NT2/D1 (cell line): Measurements from ENCODE around the gene CIITA.

Experiments
- DNase-seq: peaks from one replicate; pipeline ENCODE4 v3.0.0-alpha.2; 2011; ENCODE audit warnings: low read depth, low spot score
- H3K27me3 ChIP-seq: 2 replicates; pipeline ENCODE4 v1.6.0; 2011; ENCODE audit warnings: mild to moderate bottlenecking; ENCODE audit not compliant: insufficient read length, insufficient read depth
- H3K36me3 ChIP-seq: 2 replicates; pipeline ENCODE4 v1.6.1; 2011; ENCODE audit warnings: mild to moderate bottlenecking, low read length, mixed read lengths; ENCODE audit not compliant: insufficient read depth, insufficient read length
- H3K4me1 ChIP-seq: 2 replicates; pipeline ENCODE4 v1.5.1; 2011; ENCODE audit not compliant: insufficient read depth, insufficient read length
- H3K4me3 ChIP-seq: 2 replicates; pipeline ENCODE4 v1.5.1; 2011; ENCODE audit warnings: low read depth; ENCODE audit not compliant: insufficient read length
- H3K9ac ChIP-seq: 2 replicates; pipeline ENCODE4 v1.6.0; 2011; ENCODE audit warnings: low read depth; ENCODE audit not compliant: insufficient read length
- H3K9me3 ChIP-seq: 2 replicates; pipeline ENCODE4 v1.5.1; 2011; ENCODE audit warnings: mild to moderate bottlenecking, low read length; ENCODE audit not compliant: insufficient read depth
- SUZ12 ChIP-seq: IDR thresholded peaks from 2 replicates; pipeline ENCODE4 v1.6.1; 2011; ENCODE audit not compliant: insufficient read length, insufficient read depth; ENCODE audit errors: extremely low read depth
- YY1 ChIP-seq: IDR thresholded peaks from 2 replicates; pipeline ENCODE4 v1.6.1; 2011; ENCODE audit not compliant: insufficient read length, insufficient read depth
- ZNF274 ChIP-seq: IDR thresholded peaks from 2 replicates; pipeline ENCODE4 v1.6.1; 2011; ENCODE audit warnings: mild to moderate bottlenecking, low read depth, low read length

The CIITA gene

GRCh38 chr16:10846213-10846998 is 30.6 kb upstream of the CIITA start:
- Histone ChIP-seq H3K4me3 (no peak overlapping the region), H3K9ac (no peak overlapping the region), H3K27me3 (no peaks in the 10 kb centered on the region), H3K36me3 (no peaks in the 10 kb centered on the region), H3K4me1 (no peaks in the 10 kb centered on the region), H3K9me3 (no peaks in the 10 kb centered on the region)
- DNase-seq = no peak
- TF ChIP-seq YY1 = no peak
- no peak for TF ChIP-seq ZNF274
- no peak for TF ChIP-seq SUZ12

- no peaks in the 10 kb centered on the region for H3K9me3 ChIP-seq
- H3K27me3 ChIP-seq = no peaks in the 10 kb centered on the region
- no peak for DNase-seq
- no peak overlapping the region for H3K9ac ChIP-seq
- no peak for TF ChIP-seq SUZ12
- TF ChIP-seq ZNF274 = no peak
- TF ChIP-seq YY1 = no peak
- no peaks in the 10 kb centered on the region for H3K36me3 ChIP-seq
- no peak overlapping the region for H3K4me3 ChIP-seq
- no peaks in the 10 kb centered on the region for H3K4me1 ChIP-seq
Observed at GRCh38 chr16:10847176-10847575, 29.8 kb upstream of the CIITA start.

GRCh38 chr16:10849736-10850477 is 27.1 kb upstream of the CIITA start:
- Histone ChIP-seq H3K9me3 (no peaks in the 10 kb centered on the region), H3K36me3 (no peaks in the 10 kb centered on the region), H3K9ac (no peak overlapping the region), H3K27me3 (no peaks in the 10 kb centered on the region), H3K4me1 (no peaks in the 10 kb centered on the region), H3K4me3 (no peak overlapping the region)
- DNase-seq = no peak
- TF ChIP-seq SUZ12 (no peak), YY1 (no peak), ZNF274 (no peak)

- TF ChIP-seq YY1 (no peak), ZNF274 (no peak), SUZ12 (no peak)
- H3K27me3 ChIP-seq = no peaks in the 10 kb centered on the region
- H3K36me3 ChIP-seq = no peaks in the 10 kb centered on the region
- H3K9ac ChIP-seq = no peak overlapping the region
- H3K9me3 ChIP-seq = no peaks in the 10 kb centered on the region
- DNase-seq = no peak
- H3K4me3 ChIP-seq = no peak overlapping the region
- no peaks in the 10 kb centered on the region for H3K4me1 ChIP-seq
Observed at GRCh38 chr16:10850478-10850850, 26.5 kb upstream of the CIITA start.

GRCh38 chr16:10851512-10851911 is 25.5 kb upstream of the CIITA start:
- H3K27me3 ChIP-seq = no peaks in the 10 kb centered on the region
- H3K4me1 ChIP-seq = no peaks in the 10 kb centered on the region
- DNase-seq = no peak
- no peak overlapping the region for H3K9ac ChIP-seq
- TF ChIP-seq ZNF274 (no peak), SUZ12 (no peak), YY1 (no peak)
- no peaks in the 10 kb centered on the region for H3K9me3 ChIP-seq
- no peak overlapping the region for H3K4me3 ChIP-seq
- no peaks in the 10 kb centered on the region for H3K36me3 ChIP-seq

- Histone ChIP-seq H3K27me3 (no peaks in the 10 kb centered on the region), H3K9ac (no peak overlapping the region), H3K36me3 (no peaks in the 10 kb centered on the region), H3K4me1 (no peaks in the 10 kb centered on the region), H3K4me3 (no peak overlapping the region), H3K9me3 (no peaks in the 10 kb centered on the region)
- TF ChIP-seq YY1 (no peak), ZNF274 (no peak), SUZ12 (no peak)
- DNase-seq = no peak
Observed at GRCh38 chr16:10852286-10852685, 24.7 kb upstream of the CIITA start.

- H3K9ac ChIP-seq = no peak overlapping the region
- no peaks in the 10 kb centered on the region for H3K36me3 ChIP-seq
- no peaks in the 10 kb centered on the region for H3K9me3 ChIP-seq
- no peak for TF ChIP-seq SUZ12
- TF ChIP-seq YY1 = no peak
- no peak for TF ChIP-seq ZNF274
- no peaks in the 10 kb centered on the region for H3K4me1 ChIP-seq
- H3K27me3 ChIP-seq = no peaks in the 10 kb centered on the region
- DNase-seq = no peak
- H3K4me3 ChIP-seq = no peak overlapping the region
Observed at GRCh38 chr16:10852948-10853347, 24.1 kb upstream of the CIITA start.

GRCh38 chr16:10856042-10856441 is 21.0 kb upstream of the CIITA start:
- H3K27me3 ChIP-seq = no peaks in the 10 kb centered on the region
- H3K4me3 ChIP-seq = no peak overlapping the region
- no peak overlapping the region for H3K9ac ChIP-seq
- no peak for TF ChIP-seq SUZ12
- no peak for TF ChIP-seq YY1
- TF ChIP-seq ZNF274 = no peak
- no peaks in the 10 kb centered on the region for H3K4me1 ChIP-seq
- H3K9me3 ChIP-seq = no peaks in the 10 kb centered on the region
- H3K36me3 ChIP-seq = no peaks in the 10 kb centered on the region
- DNase-seq = no peak
